ENCODE measurements around the gene U2AF2. TPM values are rescaled to one million over a fixed set of nuclear protein-coding genes. Genes with fewer than 3 reads are reported as not detected.

The U2AF2 gene
- total RNA-seq, 1 experiment from 2014 or later = 107 TPM

DNA sequence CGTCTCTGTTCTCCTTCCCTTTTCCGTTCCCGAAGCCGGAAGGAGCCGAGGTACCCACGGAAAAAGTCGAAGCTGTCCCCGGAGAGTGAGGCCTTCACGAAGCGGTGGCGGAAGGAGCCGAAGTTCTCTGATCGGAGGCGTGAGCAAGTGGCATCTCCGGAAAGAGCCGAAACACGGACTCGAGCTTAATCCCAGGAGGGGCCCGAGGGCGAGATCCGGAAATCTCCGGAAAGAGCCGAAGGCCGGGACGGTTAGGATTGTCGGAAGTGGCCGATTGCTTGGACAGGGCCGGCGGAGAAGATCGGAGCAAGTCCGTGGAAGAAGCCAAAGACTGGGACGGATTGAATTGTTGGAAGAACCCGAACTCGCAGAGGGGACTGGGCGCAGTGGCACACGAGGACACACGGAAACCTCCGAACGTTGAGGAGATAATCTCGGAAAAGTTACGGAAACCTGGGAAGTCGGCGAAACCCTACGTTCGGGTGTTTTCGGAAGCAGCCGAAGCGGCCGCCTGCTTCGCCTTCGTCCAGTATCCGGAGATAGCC lies 440 bp upstream of the U2AF2 start:
- Histone ChIP-seq H4K20me1 (ENCODE audit: insufficient read depth, low read depth, low read length) (peaks cover 37% of the 10 kb centered on the region), H3K4me1 (ENCODE audit: low read length) (peaks cover 31% of the 10 kb centered on the region), H2AFZ (ENCODE audit: low read length) (0 out of 2 replicates have a peak overlapping the region, but pooled peaks have one; percentile 53), H3K27ac (ENCODE audit: low read length) (peak overlapping the region; percentile 95), H3K27me3 (ENCODE audit: low read length) (no peaks in the 10 kb centered on the region), H3K9ac (ENCODE audit: low read length) (peak overlapping the region; percentile 95), H3K4me3 (ENCODE audit: low read length) (peak overlapping the region; percentile 72), H3K36me3 (ENCODE audit: insufficient read depth, low read length) (peaks cover 36% of the 10 kb centered on the region), H3K9me2 (replicated peaks; ENCODE audit: insufficient read depth, low read length) (no peaks in the 10 kb centered on the region), H3K9me3 (ENCODE audit: low read length) (no peaks in the 10 kb centered on the region), H3K79me2 (ENCODE audit: low read length) (peaks cover 46% of the 10 kb centered on the region), H3K4me2 (ENCODE audit: low read depth, low read length, poor library complexity, severe bottlenecking) (peak overlapping the region; percentile 89)
- DNase-seq = peak; percentile 100

DNA sequence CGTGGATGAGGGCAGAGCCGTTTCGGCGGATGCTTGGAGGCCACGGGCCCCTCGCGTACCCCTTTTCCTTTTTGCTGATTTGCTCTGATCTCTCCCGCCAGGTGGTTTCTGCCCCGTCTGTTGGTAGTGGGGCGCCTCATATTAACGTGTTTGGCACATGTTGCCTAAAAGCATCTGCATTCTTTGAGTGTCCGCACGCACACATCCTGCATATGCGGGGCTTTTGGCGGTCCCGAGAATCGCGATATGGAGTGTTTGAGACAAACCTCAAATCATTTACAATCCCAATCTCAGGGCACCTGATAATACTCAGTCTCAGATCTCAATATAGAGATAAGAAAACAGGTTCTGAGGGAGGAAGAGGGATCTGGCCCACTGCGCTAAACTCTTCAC lies 809 bp downstream of the U2AF2 start:
- H3K36me3 ChIP-seq (ENCODE audit: insufficient read depth, low read length) = peaks cover 44% of the 10 kb centered on the region
- no peaks in the 10 kb centered on the region for H3K9me2 ChIP-seq (replicated peaks; ENCODE audit: insufficient read depth, low read length)
- peaks cover 58% of the 10 kb centered on the region for H3K79me2 ChIP-seq (ENCODE audit: low read length)
- H3K27me3 ChIP-seq (ENCODE audit: low read length) = no peaks in the 10 kb centered on the region
- H4K20me1 ChIP-seq (ENCODE audit: insufficient read depth, low read depth, low read length) = peaks cover 50% of the 10 kb centered on the region
- peak overlapping the region; percentile 95 for H3K27ac ChIP-seq (ENCODE audit: low read length)
- H3K9me3 ChIP-seq (ENCODE audit: low read length) = no peaks in the 10 kb centered on the region
- peak overlapping the region; percentile 95 for H3K4me2 ChIP-seq (ENCODE audit: low read depth, low read length, poor library complexity, severe bottlenecking)
- H3K4me1 ChIP-seq (ENCODE audit: low read length) = peaks cover 27% of the 10 kb centered on the region
- H2AFZ ChIP-seq (ENCODE audit: low read length) = no peak overlapping the region
- DNase-seq = no peak
- peak overlapping the region; percentile 78 for H3K4me3 ChIP-seq (ENCODE audit: low read length)
- peak overlapping the region; percentile 86 for H3K9ac ChIP-seq (ENCODE audit: low read length)

DNA sequence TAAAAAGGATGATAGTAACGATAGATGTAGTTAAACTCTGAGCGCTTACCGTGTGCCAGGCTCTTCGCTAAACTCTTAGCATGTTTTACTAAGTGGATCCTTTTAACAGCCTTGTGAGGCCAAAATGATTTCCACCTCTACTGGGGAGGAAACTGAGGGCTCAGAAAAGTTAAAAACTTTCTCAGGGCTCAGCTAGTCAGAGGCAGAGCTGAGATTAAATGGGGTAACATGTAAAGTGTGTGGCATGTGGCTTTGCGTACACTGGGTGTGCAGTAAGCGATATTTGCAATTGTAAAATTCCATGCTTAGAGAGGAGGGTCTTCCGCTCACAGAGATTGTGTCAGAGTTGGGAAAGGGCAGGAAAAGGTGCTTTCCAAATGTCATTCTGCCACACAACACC lies 1.7 kb downstream of the U2AF2 start:
- Histone ChIP-seq H3K4me3 (ENCODE audit: low read length) (peak overlapping the region; percentile 78), H3K9me3 (ENCODE audit: low read length) (no peaks in the 10 kb centered on the region), H3K27me3 (ENCODE audit: low read length) (no peaks in the 10 kb centered on the region), H3K4me2 (ENCODE audit: low read depth, low read length, poor library complexity, severe bottlenecking) (peak overlapping the region; percentile 95), H2AFZ (ENCODE audit: low read length) (no peak overlapping the region), H3K27ac (ENCODE audit: low read length) (peak overlapping the region; percentile 95), H3K9me2 (replicated peaks; ENCODE audit: insufficient read depth, low read length) (no peaks in the 10 kb centered on the region), H4K20me1 (ENCODE audit: insufficient read depth, low read depth, low read length) (peaks cover 59% of the 10 kb centered on the region), H3K9ac (ENCODE audit: low read length) (peak overlapping the region; percentile 86), H3K36me3 (ENCODE audit: insufficient read depth, low read length) (peaks cover 46% of the 10 kb centered on the region), H3K4me1 (ENCODE audit: low read length) (peaks cover 27% of the 10 kb centered on the region), H3K79me2 (ENCODE audit: low read length) (peaks cover 67% of the 10 kb centered on the region)
- DNase-seq = peak; percentile 68

DNA sequence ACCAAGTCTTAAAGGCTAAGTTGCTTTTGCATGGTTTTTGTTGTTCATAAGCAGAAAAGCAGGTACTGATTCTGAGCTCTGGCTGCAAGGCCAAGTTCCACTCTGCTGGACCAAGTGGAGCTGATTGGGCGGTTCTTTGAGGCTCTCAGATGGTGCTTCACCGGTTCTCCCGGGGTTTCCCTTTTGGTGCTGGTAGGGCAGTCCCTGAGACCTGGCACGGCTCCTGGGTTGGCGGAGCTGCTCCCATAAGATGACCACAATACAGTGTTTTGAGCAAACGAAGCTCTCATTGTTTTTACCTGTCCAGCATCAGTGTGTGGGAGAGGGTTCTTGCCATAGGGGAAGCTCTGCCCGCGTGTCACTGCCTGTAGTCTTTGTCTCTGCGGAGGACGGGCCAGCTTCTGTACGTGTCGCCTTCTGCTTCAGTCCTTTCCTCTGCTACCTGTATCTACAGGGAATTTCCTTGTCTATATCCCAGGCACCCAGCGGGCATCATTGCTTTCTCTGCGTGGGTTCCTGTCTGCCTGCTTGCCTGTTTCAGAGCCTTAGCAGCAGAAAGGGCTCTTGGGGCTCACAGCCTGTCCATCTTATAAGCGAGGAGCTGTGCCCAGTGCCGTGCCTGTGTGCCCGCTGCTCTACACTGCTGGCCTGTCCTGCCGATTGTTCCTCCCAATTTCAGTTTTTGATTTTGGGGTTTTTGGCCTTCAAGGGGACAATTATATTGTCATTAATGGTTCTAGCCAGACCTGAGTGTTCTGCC lies 2.3 kb downstream of the U2AF2 start:
- H3K27ac ChIP-seq (ENCODE audit: low read length) = peak overlapping the region; percentile 95
- H3K4me3 ChIP-seq (ENCODE audit: low read length) = peak overlapping the region; percentile 78
- H4K20me1 ChIP-seq (ENCODE audit: insufficient read depth, low read depth, low read length) = peaks cover 64% of the 10 kb centered on the region
- H3K36me3 ChIP-seq (ENCODE audit: insufficient read depth, low read length) = peaks cover 49% of the 10 kb centered on the region
- H3K9me3 ChIP-seq (ENCODE audit: low read length) = no peaks in the 10 kb centered on the region
- H3K9ac ChIP-seq (ENCODE audit: low read length) = peak overlapping the region; percentile 86
- DNase-seq = no peak
- H3K9me2 ChIP-seq (replicated peaks; ENCODE audit: insufficient read depth, low read length) = no peaks in the 10 kb centered on the region
- H3K4me2 ChIP-seq (ENCODE audit: low read depth, low read length, poor library complexity, severe bottlenecking) = peak overlapping the region; percentile 95
- H2AFZ ChIP-seq (ENCODE audit: low read length) = no peak overlapping the region
- peaks cover 27% of the 10 kb centered on the region for H3K4me1 ChIP-seq (ENCODE audit: low read length)
- peaks cover 73% of the 10 kb centered on the region for H3K79me2 ChIP-seq (ENCODE audit: low read length)
- no peaks in the 10 kb centered on the region for H3K27me3 ChIP-seq (ENCODE audit: low read length)

DNA sequence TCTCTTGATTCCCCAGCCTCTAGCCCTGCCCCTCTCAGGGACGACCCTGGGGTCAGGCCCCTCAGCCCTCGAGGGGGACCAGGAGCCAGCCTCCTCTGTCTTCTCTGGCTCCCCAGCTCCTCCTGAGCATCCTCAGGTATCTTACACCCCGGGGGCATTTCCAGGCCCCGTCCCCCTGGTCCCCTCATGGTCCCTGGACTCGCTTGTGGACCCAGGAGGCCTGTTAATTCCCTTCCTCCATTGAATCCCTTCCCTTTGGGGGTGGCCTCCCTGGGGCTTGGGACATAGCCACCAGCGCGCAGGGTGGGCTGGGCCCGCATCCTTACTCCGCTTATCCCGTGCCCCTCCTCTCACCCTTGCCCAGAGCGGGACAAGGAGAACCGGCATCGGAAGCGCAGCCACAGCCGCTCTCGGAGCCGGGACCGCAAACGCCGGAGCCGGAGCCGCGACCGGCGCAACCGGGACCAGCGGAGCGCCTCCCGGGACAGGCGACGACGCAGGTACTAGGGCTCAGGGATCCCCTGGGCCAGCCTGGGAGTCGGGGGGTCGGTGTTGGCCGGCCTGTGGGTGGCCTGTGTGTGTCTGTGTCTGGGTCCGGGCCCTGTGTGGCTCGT lies 4.1 kb downstream of the U2AF2 start:
- H3K4me2 ChIP-seq (ENCODE audit: low read depth, low read length, poor library complexity, severe bottlenecking) = no peak overlapping the region
- H3K27ac ChIP-seq (ENCODE audit: low read length) = no peak overlapping the region; the same call in 1 of the 2 replicates
- H3K79me2 ChIP-seq (ENCODE audit: low read length) = peaks cover 90% of the 10 kb centered on the region
- H3K9me2 ChIP-seq (replicated peaks; ENCODE audit: insufficient read depth, low read length) = no peaks in the 10 kb centered on the region
- peaks cover 81% of the 10 kb centered on the region for H4K20me1 ChIP-seq (ENCODE audit: insufficient read depth, low read depth, low read length)
- H3K4me1 ChIP-seq (ENCODE audit: low read length) = peaks cover 25% of the 10 kb centered on the region
- H2AFZ ChIP-seq (ENCODE audit: low read length) = no peak overlapping the region
- H3K36me3 ChIP-seq (ENCODE audit: insufficient read depth, low read length) = peaks cover 66% of the 10 kb centered on the region
- H3K27me3 ChIP-seq (ENCODE audit: low read length) = no peaks in the 10 kb centered on the region
- no peaks in the 10 kb centered on the region for H3K9me3 ChIP-seq (ENCODE audit: low read length)
- no peak overlapping the region for H3K4me3 ChIP-seq (ENCODE audit: low read length)
- peak overlapping the region; percentile 86; the same call in 1 of the 2 replicates for H3K9ac ChIP-seq (ENCODE audit: low read length)
- DNase-seq = no peak

DNA sequence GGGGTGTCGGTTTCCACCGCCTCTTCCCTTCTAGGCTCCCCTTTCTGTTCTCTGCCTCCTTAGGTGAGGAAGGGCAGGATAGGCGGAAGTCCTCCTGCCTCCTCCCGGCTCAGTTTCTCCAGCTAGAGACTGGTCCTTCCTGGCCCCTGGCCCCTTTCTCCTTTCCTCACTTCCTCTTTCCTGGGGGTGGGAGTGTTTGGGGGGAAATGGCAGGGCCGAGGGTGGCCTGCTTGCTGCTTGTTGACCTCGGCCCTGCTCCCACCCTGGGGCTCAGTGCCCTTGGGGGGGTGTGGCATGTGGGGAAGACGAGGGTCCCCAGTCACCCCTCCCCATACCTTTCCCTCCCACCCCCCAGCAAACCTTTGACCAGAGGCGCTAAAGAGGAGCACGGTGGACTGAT lies 5.0 kb downstream of the U2AF2 start:
- H4K20me1 ChIP-seq (ENCODE audit: insufficient read depth, low read depth, low read length) = peaks cover 88% of the 10 kb centered on the region
- H3K9ac ChIP-seq (ENCODE audit: low read length) = no peak overlapping the region
- no peak overlapping the region for H2AFZ ChIP-seq (ENCODE audit: low read length)
- peaks cover 25% of the 10 kb centered on the region for H3K4me1 ChIP-seq (ENCODE audit: low read length)
- no peak for DNase-seq
- H3K27ac ChIP-seq (ENCODE audit: low read length) = no peak overlapping the region
- peaks cover 97% of the 10 kb centered on the region for H3K79me2 ChIP-seq (ENCODE audit: low read length)
- H3K9me3 ChIP-seq (ENCODE audit: low read length) = no peaks in the 10 kb centered on the region
- H3K9me2 ChIP-seq (replicated peaks; ENCODE audit: insufficient read depth, low read length) = no peaks in the 10 kb centered on the region
- no peak overlapping the region for H3K4me2 ChIP-seq (ENCODE audit: low read depth, low read length, poor library complexity, severe bottlenecking)
- H3K36me3 ChIP-seq (ENCODE audit: insufficient read depth, low read length) = peaks cover 74% of the 10 kb centered on the region
- H3K27me3 ChIP-seq (ENCODE audit: low read length) = no peaks in the 10 kb centered on the region
- no peak overlapping the region for H3K4me3 ChIP-seq (ENCODE audit: low read length)

DNA sequence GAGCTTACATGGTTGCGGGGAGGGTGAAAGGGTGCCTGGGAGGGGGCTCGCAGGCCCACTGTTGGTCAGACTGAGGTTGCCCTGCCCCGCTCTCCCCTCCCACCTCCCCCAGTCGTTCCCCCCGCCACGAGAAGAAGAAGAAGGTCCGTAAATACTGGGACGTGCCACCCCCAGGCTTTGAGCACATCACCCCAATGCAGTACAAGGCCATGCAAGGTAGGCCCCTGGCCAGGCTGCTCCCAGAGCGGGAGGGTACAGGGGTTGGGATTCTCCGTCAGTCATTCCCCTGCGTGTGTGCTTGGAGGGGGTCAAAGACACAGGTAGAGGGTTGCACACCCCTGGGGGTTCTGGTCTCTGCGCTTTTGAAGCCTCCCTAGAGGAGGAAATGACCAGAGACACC lies 5.6 kb downstream of the U2AF2 start:
- H3K27me3 ChIP-seq (ENCODE audit: low read length) = no peaks in the 10 kb centered on the region
- peaks cover 88% of the 10 kb centered on the region for H4K20me1 ChIP-seq (ENCODE audit: insufficient read depth, low read depth, low read length)
- DNase-seq = no peak
- no peaks in the 10 kb centered on the region for H3K9me3 ChIP-seq (ENCODE audit: low read length)
- no peak overlapping the region for H3K9ac ChIP-seq (ENCODE audit: low read length)
- H3K4me3 ChIP-seq (ENCODE audit: low read length) = no peak overlapping the region
- H2AFZ ChIP-seq (ENCODE audit: low read length) = no peak overlapping the region
- H3K4me1 ChIP-seq (ENCODE audit: low read length) = peaks cover 25% of the 10 kb centered on the region
- H3K9me2 ChIP-seq (replicated peaks; ENCODE audit: insufficient read depth, low read length) = no peaks in the 10 kb centered on the region
- peaks cover 77% of the 10 kb centered on the region for H3K36me3 ChIP-seq (ENCODE audit: insufficient read depth, low read length)
- H3K4me2 ChIP-seq (ENCODE audit: low read depth, low read length, poor library complexity, severe bottlenecking) = no peak overlapping the region
- no peak overlapping the region for H3K27ac ChIP-seq (ENCODE audit: low read length)
- H3K79me2 ChIP-seq (ENCODE audit: low read length) = peaks cover 92% of the 10 kb centered on the region

DNA sequence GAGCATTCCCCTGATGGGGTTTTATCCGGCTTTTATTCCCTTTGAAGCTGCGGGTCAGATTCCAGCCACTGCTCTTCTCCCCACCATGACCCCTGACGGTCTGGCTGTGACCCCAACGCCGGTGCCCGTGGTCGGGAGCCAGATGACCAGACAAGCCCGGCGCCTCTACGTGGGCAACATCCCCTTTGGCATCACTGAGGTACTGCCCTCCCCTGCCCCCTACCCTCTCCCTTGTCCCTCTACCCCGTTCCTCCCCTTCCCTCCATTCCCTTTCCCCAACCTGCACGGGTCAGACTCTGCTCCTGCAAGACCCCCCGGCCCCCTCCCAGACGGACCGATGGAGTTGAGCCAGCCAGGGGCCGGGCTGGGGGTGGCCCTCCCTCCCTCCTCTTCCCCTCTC lies 6.2 kb downstream of the U2AF2 start:
- no peaks in the 10 kb centered on the region for H3K9me3 ChIP-seq (ENCODE audit: low read length)
- no peak overlapping the region for H2AFZ ChIP-seq (ENCODE audit: low read length)
- peaks cover 89% of the 10 kb centered on the region for H4K20me1 ChIP-seq (ENCODE audit: insufficient read depth, low read depth, low read length)
- H3K27ac ChIP-seq (ENCODE audit: low read length) = no peak overlapping the region
- no peak overlapping the region for H3K9ac ChIP-seq (ENCODE audit: low read length)
- no peaks in the 10 kb centered on the region for H3K27me3 ChIP-seq (ENCODE audit: low read length)
- H3K9me2 ChIP-seq (replicated peaks; ENCODE audit: insufficient read depth, low read length) = no peaks in the 10 kb centered on the region
- H3K79me2 ChIP-seq (ENCODE audit: low read length) = peaks cover 92% of the 10 kb centered on the region
- H3K4me2 ChIP-seq (ENCODE audit: low read depth, low read length, poor library complexity, severe bottlenecking) = no peak overlapping the region
- no peak for DNase-seq
- peaks cover 74% of the 10 kb centered on the region for H3K36me3 ChIP-seq (ENCODE audit: insufficient read depth, low read length)
- no peak overlapping the region for H3K4me3 ChIP-seq (ENCODE audit: low read length)
- H3K4me1 ChIP-seq (ENCODE audit: low read length) = peaks cover 25% of the 10 kb centered on the region
